Measurements from ENCODE around the gene ATP5ME.

GRCh38 chr4:661881-662761 lies 12.0 kb downstream of the ATP5ME start:
- TF ChIP-seq CTCF (IDR thresholded peaks at IDR 0.05): no peak
- TF ChIP-seq POLR2A (IDR thresholded peaks at IDR 0.05): no peak
